ENCODE data around the gene CNOT6L.

GRCh38 chr4:77710059-77710458, 109.1 kb downstream of the CNOT6L start:
- TF ChIP-seq EZH2 (IDR thresholded peaks at IDR 0.05; ENCODE audit: low read length) (no peak), CTCF (optimal IDR thresholded peaks at IDR 0.05 in 1 of 3, IDR thresholded peaks at IDR 0.05 in 1 of 3, conservative IDR thresholded peaks at IDR 0.05 in 1 of 3; ENCODE audit: extremely low read depth in 1 of 3, insufficient read depth in 2 of 3, low read length in 3 of 3) (no peak)

Data from keratinocyte (primary cell).